Hematopoietic multipotent progenitor cell treated with erythropoietin and hydrocortisone succinate and interleukin-3 and kit ligand, for 4 days (in vitro differentiated cells): ENCODE results near the gene HGFAC.
"Not testable (repeated sequence)": the region's sequence is repeated elsewhere in the genome, so short reads cannot be mapped to it uniquely, and the experiment has no call there.

Experiments
- DNase-seq: peaks from one replicate; pipeline ENCODE4 v3.0.0-alpha.2; 2015

The HGFAC gene

GRCh38 chr4:3441501-3442459 is at the start of gene HGFAC:
Gene HGFAC, plus strand, starts transcription at chr4:3441968. Its CDS starts 34 bp downstream, at chr4:3442002.
- DNase-seq: no peak

GRCh38 chr4:3392321-3392720 is 49.4 kb upstream of the HGFAC start:
- no peak for DNase-seq

GRCh38 chr4:3393171-3393570 is 48.6 kb upstream of the HGFAC start:
- no peak for DNase-seq

- no peak for DNase-seq
Observed at GRCh38 chr4:3396600-3396999, 45.2 kb upstream of the HGFAC start.

GRCh38 chr4:3397128-3397527 is 44.6 kb upstream of the HGFAC start:
- DNase-seq: no peak

- peak; percentile 41 for DNase-seq
Observed at GRCh38 chr4:3399277-3400194, 42.2 kb upstream of the HGFAC start.

GRCh38 chr4:3401436-3402171 is 40.2 kb upstream of the HGFAC start:
- no peak for DNase-seq

- DNase-seq: no peak
Observed at GRCh38 chr4:3402491-3403347, 39.0 kb upstream of the HGFAC start.

- DNase-seq: no peak
Observed at GRCh38 chr4:3403348-3403906, 38.3 kb upstream of the HGFAC start.

GRCh38 chr4:3404546-3404945 is 37.2 kb upstream of the HGFAC start:
- no peak for DNase-seq

GRCh38 chr4:3405176-3405575 is 36.6 kb upstream of the HGFAC start:
- DNase-seq: no peak

GRCh38 chr4:3406021-3406420 is 35.7 kb upstream of the HGFAC start:
- no peak for DNase-seq

- DNase-seq: no peak
Observed at GRCh38 chr4:3406431-3406830, 35.3 kb upstream of the HGFAC start.

- no peak for DNase-seq
Observed at GRCh38 chr4:3407171-3407771, 34.5 kb upstream of the HGFAC start.

GRCh38 chr4:3407930-3408792 is 33.6 kb upstream of the HGFAC start:
- DNase-seq: no peak

- DNase-seq: no peak
Observed at GRCh38 chr4:3408793-3409330, 32.9 kb upstream of the HGFAC start.

GRCh38 chr4:3409571-3410091 is 32.1 kb upstream of the HGFAC start:
- no peak for DNase-seq

- DNase-seq: no peak
Observed at GRCh38 chr4:3410401-3411135, 31.2 kb upstream of the HGFAC start.

- not testable (repeated sequence) for DNase-seq
Observed at GRCh38 chr4:3411190-3411589, 30.6 kb upstream of the HGFAC start.
